GM12873 (cell line): ENCODE measurements around the gene TBCD.

ENCODE experiments used
- TF ChIP-seq, protein P1 (sequence below): IDR thresholded peaks from 2 replicates; pipeline ENCODE4 v1.5.1; 2012; ENCODE audit warnings: low read depth, mild to moderate bottlenecking, moderate library complexity, low read length, control low read depth; ENCODE audit not compliant: insufficient read depth; ENCODE audit errors: missing control alignments

Gene TBCD

GRCh38 chr17:82893779-82894178, 141.9 kb downstream of the TBCD start:
- TF ChIP-seq, protein P1, sequence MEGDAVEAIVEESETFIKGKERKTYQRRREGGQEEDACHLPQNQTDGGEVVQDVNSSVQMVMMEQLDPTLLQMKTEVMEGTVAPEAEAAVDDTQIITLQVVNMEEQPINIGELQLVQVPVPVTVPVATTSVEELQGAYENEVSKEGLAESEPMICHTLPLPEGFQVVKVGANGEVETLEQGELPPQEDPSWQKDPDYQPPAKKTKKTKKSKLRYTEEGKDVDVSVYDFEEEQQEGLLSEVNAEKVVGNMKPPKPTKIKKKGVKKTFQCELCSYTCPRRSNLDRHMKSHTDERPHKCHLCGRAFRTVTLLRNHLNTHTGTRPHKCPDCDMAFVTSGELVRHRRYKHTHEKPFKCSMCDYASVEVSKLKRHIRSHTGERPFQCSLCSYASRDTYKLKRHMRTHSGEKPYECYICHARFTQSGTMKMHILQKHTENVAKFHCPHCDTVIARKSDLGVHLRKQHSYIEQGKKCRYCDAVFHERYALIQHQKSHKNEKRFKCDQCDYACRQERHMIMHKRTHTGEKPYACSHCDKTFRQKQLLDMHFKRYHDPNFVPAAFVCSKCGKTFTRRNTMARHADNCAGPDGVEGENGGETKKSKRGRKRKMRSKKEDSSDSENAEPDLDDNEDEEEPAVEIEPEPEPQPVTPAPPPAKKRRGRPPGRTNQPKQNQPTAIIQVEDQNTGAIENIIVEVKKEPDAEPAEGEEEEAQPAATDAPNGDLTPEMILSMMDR: no peak

GRCh38 chr17:82894389-82894788, 142.5 kb downstream of the TBCD start:
- TF ChIP-seq, protein P1: no peak

DNA sequence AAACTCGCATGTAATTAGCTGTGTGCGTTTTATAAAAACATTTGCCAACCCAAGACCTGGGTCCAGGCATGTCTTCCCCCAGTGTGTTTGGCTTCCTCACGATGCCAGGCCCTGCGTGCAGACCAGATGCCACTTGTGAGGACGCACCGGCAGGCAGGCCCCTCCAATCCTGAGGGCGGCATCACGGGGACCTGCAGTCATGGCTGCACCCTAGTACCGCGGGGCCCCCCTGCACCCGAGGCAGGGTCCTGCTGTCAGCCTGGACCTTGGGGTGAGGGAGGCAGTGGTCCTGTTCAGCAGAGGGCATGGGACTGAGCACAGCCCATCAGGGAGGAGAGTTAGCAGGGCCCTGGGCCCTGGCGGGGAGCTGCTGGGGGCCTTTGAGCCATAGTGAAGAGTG, 143.2 kb downstream of the TBCD start:
- TF ChIP-seq, protein P1: no peak

- TF ChIP-seq, protein P1: no peak
Observed at GRCh38 chr17:82896071-82897000, 144.5 kb downstream of the TBCD start.

GRCh38 chr17:82897514-82898249, 145.8 kb downstream of the TBCD start:
- TF ChIP-seq, protein P1: no peak

- TF ChIP-seq, protein P1: no peak
Observed at GRCh38 chr17:82898976-82899514, 147.2 kb downstream of the TBCD start.

DNA sequence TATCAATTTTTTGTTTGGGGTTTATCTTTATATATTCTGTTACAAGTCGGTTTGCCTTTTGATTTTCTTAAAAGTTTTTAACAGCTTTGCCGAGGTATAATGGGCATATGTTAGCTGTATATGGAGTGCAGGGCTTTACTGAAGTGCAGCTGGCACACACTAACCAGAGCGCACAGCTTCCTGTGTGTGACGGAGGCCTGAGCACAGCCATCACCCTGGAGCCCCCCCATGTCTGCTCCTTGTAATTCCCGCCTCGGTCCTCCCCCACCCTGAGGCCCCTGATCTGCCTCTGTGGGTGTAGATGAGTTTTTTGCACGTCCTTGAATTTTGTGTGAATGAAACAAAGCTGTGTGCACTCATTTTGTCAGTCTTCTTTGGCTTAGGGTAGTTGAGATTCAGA, 148.1 kb downstream of the TBCD start:
- TF ChIP-seq, protein P1: no peak
